ENCODE results near the gene INHBC.

The INHBC gene

GRCh38 chr12:57454566-57455373 lies 20.2 kb downstream of the INHBC start, which contains the start of gene INHBE:
INHBE (plus strand) TSS chr12:57455307; CDS start chr12:57455537, 230 bp downstream.
- DNase-seq = peak; percentile 99

- peak; percentile 26 for DNase-seq
Observed at GRCh38 chr12:57455374-57456144, 21.0 kb downstream of the INHBC start.

GRCh38 chr12:57456145-57456700 lies 21.6 kb downstream of the INHBC start:
- peak; percentile 71 for DNase-seq

- DNase-seq = no peak
Observed at GRCh38 chr12:57456737-57457490, 22.3 kb downstream of the INHBC start.

- no peak for DNase-seq
Observed at GRCh38 chr12:57458665-57459054, 24.1 kb downstream of the INHBC start.

GRCh38 chr12:57459055-57459749 lies 24.6 kb downstream of the INHBC start:
- peak; percentile 98 for DNase-seq

DNA sequence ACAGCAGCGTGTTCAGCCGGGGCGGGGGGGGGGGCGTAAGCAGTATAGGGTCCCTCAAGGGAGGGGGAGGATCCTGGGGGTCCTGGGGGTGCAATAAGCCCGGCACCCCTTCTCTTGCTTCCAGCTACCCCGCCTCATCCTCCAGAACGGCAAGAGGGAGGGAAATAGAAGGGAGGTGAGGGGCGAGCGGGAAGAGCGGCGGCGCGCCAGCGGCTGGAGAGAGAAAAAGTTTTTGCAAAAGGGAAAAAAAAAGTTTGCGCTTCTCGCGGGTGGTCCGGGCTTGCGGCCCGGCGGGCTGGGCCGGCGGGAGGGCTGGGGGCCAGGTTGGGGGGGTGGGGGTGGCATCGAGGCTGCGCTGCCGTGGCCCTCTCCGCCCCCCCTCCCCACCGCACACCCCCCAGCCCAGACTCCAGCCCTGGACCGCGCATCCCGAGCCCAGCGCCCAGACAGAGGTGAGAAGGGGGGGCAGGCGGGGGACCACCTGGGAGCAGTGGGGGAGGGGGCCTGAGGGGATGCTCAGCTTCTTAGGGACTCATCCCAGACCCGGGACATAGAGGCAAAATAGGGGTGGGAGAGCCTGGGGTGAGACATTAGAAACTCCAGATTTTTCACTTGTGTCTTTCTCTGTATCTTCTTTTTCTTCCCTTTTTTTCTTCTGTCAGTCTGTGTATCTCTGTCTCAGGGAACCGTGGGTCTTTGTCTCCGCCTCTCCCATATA lies 25.3 kb downstream of the INHBC start, which contains the start of gene GLI1:
Gene GLI1, plus strand, starts transcription at position 36 of the 718 bp plus-strand sequence. CDS start 3,907 bp downstream, outside the sequence.
- peak; percentile 72 for DNase-seq

DNA sequence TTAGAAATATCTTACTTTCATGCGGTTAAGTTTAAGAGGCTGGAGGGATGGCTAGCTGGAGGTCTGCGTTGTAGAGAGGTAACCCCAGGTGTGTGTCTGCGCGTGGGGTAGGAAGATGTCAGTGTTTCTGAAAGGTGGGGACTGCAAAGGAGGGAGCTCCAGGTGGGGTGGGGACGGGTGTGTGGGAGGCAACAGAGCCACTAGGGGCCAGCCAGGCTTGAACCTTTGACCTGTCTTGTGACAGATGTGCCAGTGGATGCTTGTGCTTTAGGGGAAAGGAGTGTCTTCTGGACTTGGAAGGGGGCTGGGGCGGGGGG lies 25.8 kb downstream of the INHBC start:
- no peak for DNase-seq

- DNase-seq = no peak
Observed at GRCh38 chr12:57460841-57461275, 26.3 kb downstream of the INHBC start.

DNA sequence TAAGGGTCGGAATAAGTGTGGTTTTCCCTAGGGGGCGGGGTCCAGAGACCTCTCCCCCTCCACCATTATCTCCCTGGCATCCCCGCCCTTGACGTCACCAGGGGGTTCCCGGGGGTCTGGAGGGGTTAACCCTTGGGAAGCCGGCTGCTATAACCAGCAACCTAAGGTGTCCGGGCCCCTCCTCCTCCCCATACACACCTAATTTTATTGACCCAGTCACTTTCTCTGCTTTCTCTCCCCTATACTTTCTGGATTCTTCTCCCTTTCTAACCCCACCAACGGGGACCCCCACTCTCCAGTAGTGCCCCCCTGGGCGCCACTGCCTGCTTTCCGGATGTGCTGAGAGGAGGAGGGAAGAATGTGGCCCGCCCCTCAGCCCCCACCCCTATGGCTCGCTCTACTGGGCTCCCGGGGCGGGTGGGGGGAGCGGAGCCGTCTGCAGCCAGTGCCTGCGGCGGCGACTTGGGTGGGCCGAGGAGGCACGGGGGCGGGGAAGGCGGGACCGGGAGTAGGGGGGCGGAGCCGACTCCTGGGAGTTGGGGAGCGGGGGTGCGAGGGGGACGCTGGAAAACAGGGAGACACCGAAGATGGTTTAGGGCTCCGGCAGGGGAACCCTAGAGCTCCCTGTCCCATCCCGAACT lies 26.8 kb downstream of the INHBC start:
- DNase-seq = peak; percentile 89

- DNase-seq = no peak
Observed at GRCh38 chr12:57461917-57462250, 27.3 kb downstream of the INHBC start.

- DNase-seq = peak; percentile 93
Observed at GRCh38 chr12:57462251-57462911, 27.8 kb downstream of the INHBC start.

DNA sequence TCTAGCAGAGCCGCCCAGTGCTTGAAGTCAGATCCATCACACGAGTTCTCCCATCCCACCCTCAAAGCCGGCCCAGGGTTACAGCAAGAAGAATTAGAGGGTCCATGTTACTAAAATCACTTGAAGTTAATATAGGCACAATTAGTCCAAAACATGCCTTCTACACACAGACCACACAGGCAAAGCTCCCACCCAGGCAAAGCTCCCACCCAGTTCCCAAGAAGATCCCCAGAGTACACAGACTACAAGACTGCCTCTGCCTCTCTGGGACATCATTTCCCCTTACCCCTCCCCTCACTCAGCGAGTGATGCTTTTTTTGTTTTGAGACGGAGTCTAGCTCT lies 28.3 kb downstream of the INHBC start:
- no peak for DNase-seq

DNA sequence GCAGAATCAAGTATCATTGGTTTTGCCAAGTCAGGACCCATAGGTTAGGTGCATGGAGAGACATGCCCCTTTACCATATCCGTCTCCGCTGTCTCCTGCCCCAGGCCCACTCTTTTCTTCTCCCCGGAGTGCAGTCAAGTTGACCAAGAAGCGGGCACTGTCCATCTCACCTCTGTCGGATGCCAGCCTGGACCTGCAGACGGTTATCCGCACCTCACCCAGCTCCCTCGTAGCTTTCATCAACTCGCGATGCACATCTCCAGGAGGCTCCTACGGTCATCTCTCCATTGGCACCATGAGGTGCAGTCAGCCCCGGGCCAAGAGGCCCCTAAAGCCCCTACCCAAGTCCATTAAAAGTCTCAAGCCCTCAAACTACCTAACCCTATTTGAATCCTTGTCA lies 30.0 kb downstream of the INHBC start:
- DNase-seq = no peak

- DNase-seq = no peak
Observed at GRCh38 chr12:57465030-57465746, 30.6 kb downstream of the INHBC start.

GRCh38 chr12:57465747-57466505 lies 31.3 kb downstream of the INHBC start:
- no peak for DNase-seq

DNA sequence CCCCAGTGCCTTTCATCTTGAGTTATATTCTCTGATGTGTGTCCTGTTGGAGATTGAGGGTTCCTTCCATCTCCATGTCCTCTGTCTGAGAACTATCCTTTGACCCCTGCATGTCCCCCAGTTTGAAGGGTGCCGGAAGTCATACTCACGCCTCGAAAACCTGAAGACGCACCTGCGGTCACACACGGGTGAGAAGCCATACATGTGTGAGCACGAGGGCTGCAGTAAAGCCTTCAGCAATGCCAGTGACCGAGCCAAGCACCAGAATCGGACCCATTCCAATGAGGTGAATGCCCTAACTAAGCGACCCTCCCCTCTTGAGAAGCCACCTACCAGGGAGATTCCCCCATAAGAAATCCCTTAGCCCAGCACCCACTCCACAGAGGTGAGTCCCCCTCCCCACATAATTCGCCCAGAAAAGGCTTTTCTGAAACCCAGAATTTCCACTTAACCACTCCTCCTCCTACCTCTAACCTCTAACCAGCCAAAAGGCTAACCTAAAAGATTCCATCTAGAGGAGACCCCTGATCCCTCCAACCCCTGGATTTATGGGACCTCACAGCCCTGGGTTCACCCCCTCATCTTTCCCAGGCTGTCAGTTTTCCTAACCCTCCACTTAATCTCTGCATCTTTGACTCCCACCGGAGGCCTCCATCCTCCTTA lies 32.8 kb downstream of the INHBC start:
- DNase-seq = no peak

GRCh38 chr12:57467915-57468314 lies 33.3 kb downstream of the INHBC start:
- DNase-seq = no peak
